Activated naive CD8-positive, alpha-beta T cell treated with anti-CD3 and anti-CD28 coated beads, Interleukin-2, amount 10 ng/mL, durations not matched to agents 7 days and 5 days (primary cell): ENCODE data around the gene FNIP1. TPM values are rescaled to one million over a fixed set of nuclear protein-coding genes. Genes with fewer than 3 reads are reported as not detected.
"Not testable (repeated sequence)": the region's sequence is repeated elsewhere in the genome, so short reads cannot be mapped to it uniquely, and the experiment has no call there.

Source experiments
- ATAC-seq: fragments of 150-1000 bp; cut with Tn5 transposase; one replicate; pipeline ENCODE4 v1.10.0; 2021; ENCODE audit warnings: low read depth, moderate library complexity
- POLR2A ChIA-PET: fragments of 350-600 bp; sonication (Branson Sonifier 250); formaldehyde crosslinking; loops from one replicate; lab custom pipeline; 2021; ENCODE audit warnings: antibody characterized with exemption; lab: Charles Lee
- DNase-seq: peaks from one replicate; pipeline ENCODE4 v3.0.0; 2021
- H3K27ac Mint-ChIP-seq: one replicate; pipeline ENCODE4 v1.8.0; 2022; ENCODE audit warnings: mild to moderate bottlenecking, mixed read lengths
- H3K27me3 Mint-ChIP-seq: one replicate; pipeline ENCODE4 v1.8.0; 2022; ENCODE audit warnings: mild to moderate bottlenecking, moderate library complexity, mixed read lengths
- H3K36me3 Mint-ChIP-seq: one replicate; pipeline ENCODE4 v1.8.0; 2021; ENCODE audit warnings: mild to moderate bottlenecking, mixed read lengths
- H3K4me1 Mint-ChIP-seq: one replicate; pipeline ENCODE4 v1.8.0; 2021; ENCODE audit warnings: mixed read lengths
- H3K4me3 Mint-ChIP-seq: one replicate; pipeline ENCODE4 v1.8.0; 2022; ENCODE audit warnings: mild to moderate bottlenecking, moderate library complexity, mixed read lengths
- H3K9me3 Mint-ChIP-seq: one replicate; pipeline ENCODE4 v1.8.0; 2021; ENCODE audit warnings: mixed read lengths
- total RNA-seq, 2 experiments: library from RNA; stranded (reverse); gene quantifications; one replicate each; pipeline ENCODE4 v1.2.3, GENCODE V29; 2021

FNIP1 gene
- total RNA-seq, 2 experiments from 2014 or later: 30.6 to 31.7 TPM

GRCh38 chr5:131610198-131611063, 186.4 kb downstream of the FNIP1 start:
- Mint-ChIP-seq H3K4me1 (peaks cover 26% of the 10 kb centered on the region), H3K27ac (no peak overlapping the region), H3K4me3 (no peak overlapping the region), H3K36me3 (peaks cover 29% of the 10 kb centered on the region), H3K9me3 (no peaks in the 10 kb centered on the region), H3K27me3 (no peaks in the 10 kb centered on the region)
- ATAC-seq: no peak
- no peak for DNase-seq
- POLR2A ChIA-PET: interaction anchor here (1.1 kb wide), 1 partner anchor 9 kb away, joined by 5 read pairs; no protein-coding TSS in a partner anchor

- H3K4me3 Mint-ChIP-seq: no peak overlapping the region
- H3K9me3 Mint-ChIP-seq: no peaks in the 10 kb centered on the region
- H3K27ac Mint-ChIP-seq: no peak overlapping the region
- DNase-seq (no peak), ATAC-seq (no peak)
- POLR2A ChIA-PET: interaction anchor here (1.1 kb wide), 1 partner anchor 8 kb away, joined by 5 read pairs; no protein-coding TSS in a partner anchor
- H3K27me3 Mint-ChIP-seq: no peaks in the 10 kb centered on the region
- H3K36me3 Mint-ChIP-seq: peaks cover 25% of the 10 kb centered on the region
- peaks cover 28% of the 10 kb centered on the region for H3K4me1 Mint-ChIP-seq
Observed at GRCh38 chr5:131609774-131610173, 187.0 kb downstream of the FNIP1 start.

GRCh38 chr5:131608597-131608996, 188.2 kb downstream of the FNIP1 start:
- POLR2A ChIA-PET: no interaction called here
- Mint-ChIP-seq H3K4me1 (peaks cover 28% of the 10 kb centered on the region), H3K27ac (peak overlapping the region; percentile 28)

GRCh38 chr5:131607903-131608540, 188.8 kb downstream of the FNIP1 start:
- peaks cover 28% of the 10 kb centered on the region for H3K4me1 Mint-ChIP-seq
- no peak for DNase-seq
- H3K27ac Mint-ChIP-seq: peak overlapping the region; percentile 28
- H3K36me3 Mint-ChIP-seq: peaks cover 17% of the 10 kb centered on the region
- H3K9me3 Mint-ChIP-seq: no peaks in the 10 kb centered on the region
- peak overlapping the region; percentile 26 for H3K4me3 Mint-ChIP-seq
- ATAC-seq: no peak
- H3K27me3 Mint-ChIP-seq: no peaks in the 10 kb centered on the region
- POLR2A ChIA-PET: no interaction called here

More at GRCh38 chr5:131608597-131608996, 188.2 kb downstream of the FNIP1 start:
- Mint-ChIP-seq H3K9me3 (no peaks in the 10 kb centered on the region), H3K36me3 (peaks cover 19% of the 10 kb centered on the region), H3K27me3 (no peaks in the 10 kb centered on the region), H3K4me3 (peak overlapping the region; percentile 26)
- ATAC-seq: peak; percentile 42
- DNase-seq: no peak

- ATAC-seq (no peak), DNase-seq (no peak)
- POLR2A ChIA-PET: no interaction called here
- Mint-ChIP-seq H3K4me3 (no peak overlapping the region), H3K27me3 (no peaks in the 10 kb centered on the region), H3K36me3 (peaks cover 19% of the 10 kb centered on the region), H3K9me3 (no peaks in the 10 kb centered on the region), H3K27ac (no peak overlapping the region), H3K4me1 (peaks cover 28% of the 10 kb centered on the region)
Observed at GRCh38 chr5:131607418-131607817, 189.4 kb downstream of the FNIP1 start.

GRCh38 chr5:131605086-131605485, 191.7 kb downstream of the FNIP1 start:
- Mint-ChIP-seq H3K27me3 (no peaks in the 10 kb centered on the region), H3K27ac (no peak overlapping the region), H3K36me3 (peaks cover 32% of the 10 kb centered on the region), H3K4me3 (no peak overlapping the region), H3K4me1 (peaks cover 26% of the 10 kb centered on the region), H3K9me3 (no peaks in the 10 kb centered on the region)
- POLR2A ChIA-PET: no interaction called here
- ATAC-seq (no peak), DNase-seq (no peak)

GRCh38 chr5:131595088-131596033, 201.5 kb downstream of the FNIP1 start:
- Mint-ChIP-seq H3K4me3 (peak overlapping the region; percentile 74), H3K4me1 (peaks cover 36% of the 10 kb centered on the region), H3K27ac (peak overlapping the region; percentile 83), H3K27me3 (no peaks in the 10 kb centered on the region), H3K9me3 (no peaks in the 10 kb centered on the region), H3K36me3 (peaks cover 32% of the 10 kb centered on the region)
- POLR2A ChIA-PET: interaction anchor here (0.6 to 1.5 kb wide), 5 partner anchors 38 to 509 kb away, joined by 3 to 13 read pairs (median 4); no protein-coding TSS in a partner anchor
- ATAC-seq (peak; percentile 91), DNase-seq (no peak)

- H3K27ac Mint-ChIP-seq: peak overlapping the region; percentile 58
- POLR2A ChIA-PET: interaction anchor here (1.5 kb wide), 1 partner anchor 40 kb away, joined by 3 read pairs; no protein-coding TSS in a partner anchor
- ATAC-seq (no peak), DNase-seq (no peak)
- H3K4me1 Mint-ChIP-seq: peaks cover 39% of the 10 kb centered on the region
- peaks cover 28% of the 10 kb centered on the region for H3K36me3 Mint-ChIP-seq
- no peaks in the 10 kb centered on the region for H3K27me3 Mint-ChIP-seq
- H3K4me3 Mint-ChIP-seq: peak overlapping the region; percentile 37
- H3K9me3 Mint-ChIP-seq: no peaks in the 10 kb centered on the region
Observed at GRCh38 chr5:131593921-131594320, 202.9 kb downstream of the FNIP1 start.

- peaks cover 39% of the 10 kb centered on the region for H3K4me1 Mint-ChIP-seq
- H3K9me3 Mint-ChIP-seq, H3K4me3 Mint-ChIP-seq, DNase-seq, H3K27me3 Mint-ChIP-seq, ATAC-seq, POLR2A ChIA-PET: not testable (repeated sequence)
- H3K36me3 Mint-ChIP-seq: peaks cover 24% of the 10 kb centered on the region
- H3K27ac Mint-ChIP-seq: peak overlapping the region; percentile 59
Observed at GRCh38 chr5:131593436-131593835, 203.4 kb downstream of the FNIP1 start.

Other genes with a start within 250 kb of the FNIP1 start
- 10 to 100 TPM; 51.2 to 51.5 TPM for gene RAPGEF6, start 161.8 kb downstream of the FNIP1 start, total RNA-seq
- gene MEIKIN, start 148.6 kb upstream of the FNIP1 start, total RNA-seq: 1 to 10 TPM in 1 of 2 experiments, under 1 TPM in 1; 0.55 to 1.2 TPM
- 10 to 100 TPM; 31.5 to 34.6 TPM for gene ACSL6, start 214.6 kb upstream of the FNIP1 start, total RNA-seq